GM19193 (cell line): ENCODE measurements around the gene ZGLP1.
A peak's percentile ranks its signal among the peaks of the same experiment; 100 is the strongest.

ENCODE experiments used
- POLR2A ChIP-seq: IDR thresholded peaks from 4 replicates; pipeline ENCODE4 v1.6.1; 2011; ENCODE audit not compliant: insufficient read depth, insufficient read length; ENCODE audit errors: extremely low read depth

The ZGLP1 gene

GRCh38 chr19:10332965-10333757 is 23.5 kb upstream of the ZGLP1 start, which contains the start of gene RAVER1:
Gene RAVER1, minus strand, starts transcription at chr19:10333529. Its CDS starts 22 bp downstream, at chr19:10333507.
- peak; percentile 94 for TF ChIP-seq POLR2A

GRCh38 chr19:10332158-10332964 is 22.7 kb upstream of the ZGLP1 start:
- TF ChIP-seq POLR2A = no peak

DNA sequence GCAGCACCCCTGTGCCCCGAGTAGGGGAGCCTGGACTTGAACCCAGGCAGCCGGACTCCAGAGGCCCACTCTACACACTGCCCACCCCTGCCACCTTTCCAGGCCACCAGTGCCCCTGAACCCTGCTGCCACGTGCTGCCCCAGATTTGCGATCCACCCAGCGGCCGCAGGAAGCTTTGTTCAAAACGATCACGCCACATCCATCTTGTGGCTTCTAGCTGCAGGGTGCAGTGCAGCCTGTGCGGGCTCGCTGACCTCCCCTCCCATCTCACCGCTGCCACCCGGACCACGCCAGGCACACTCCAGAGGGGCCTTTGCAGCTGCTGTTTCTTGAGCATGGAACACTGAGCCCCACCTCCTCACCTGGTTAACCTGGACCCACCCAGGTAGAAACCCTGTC is 19.9 kb upstream of the ZGLP1 start:
- TF ChIP-seq POLR2A = no peak

DNA sequence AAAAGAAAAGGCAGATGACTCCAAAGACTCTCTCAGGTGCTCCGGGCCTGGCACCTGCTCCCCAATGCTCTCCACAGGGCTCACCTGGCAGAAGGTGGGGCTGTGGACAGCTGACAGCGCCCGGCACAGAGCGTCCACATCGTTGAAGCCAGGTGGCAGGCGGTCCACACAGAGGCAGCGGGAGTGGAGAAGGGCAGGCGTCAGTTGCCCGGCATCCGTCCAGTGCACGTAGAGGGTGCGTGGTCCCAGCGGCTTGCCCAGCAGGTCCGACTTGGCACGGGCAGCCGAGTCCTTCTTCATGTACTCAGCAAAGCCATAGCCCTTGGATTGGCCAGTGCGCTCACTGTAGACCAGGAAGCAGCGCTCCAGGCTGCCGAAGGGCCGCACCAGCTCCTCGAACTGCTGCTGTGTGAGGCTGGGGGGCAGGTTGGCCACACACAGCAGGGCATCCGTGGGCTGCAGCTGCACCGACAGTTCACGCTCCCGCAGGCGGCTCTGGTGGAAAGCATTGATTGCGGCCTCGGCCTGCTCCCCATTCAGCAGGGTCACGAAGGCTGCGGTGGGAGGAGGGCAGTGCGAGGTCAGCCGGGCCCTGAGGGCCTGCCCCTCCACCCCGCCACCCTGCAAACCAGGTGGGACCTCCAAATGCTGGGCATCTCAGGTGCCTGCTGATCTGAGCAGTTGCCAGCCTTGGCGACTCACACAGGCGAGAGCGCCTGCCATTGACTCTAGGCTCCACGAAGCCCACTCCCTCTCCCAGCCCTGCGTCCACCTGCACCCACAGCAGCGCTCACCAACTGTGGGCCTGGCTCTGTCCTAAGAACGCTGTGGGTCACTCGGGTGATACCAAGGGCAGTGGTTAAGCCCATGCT is 19.2 kb upstream of the ZGLP1 start:
- no peak for TF ChIP-seq POLR2A

- TF ChIP-seq POLR2A = no peak
Measured at GRCh38 chr19:10327793-10328192, 18.2 kb upstream of the ZGLP1 start.

- no peak for TF ChIP-seq POLR2A
Measured at GRCh38 chr19:10325732-10326131, 16.1 kb upstream of the ZGLP1 start.

DNA sequence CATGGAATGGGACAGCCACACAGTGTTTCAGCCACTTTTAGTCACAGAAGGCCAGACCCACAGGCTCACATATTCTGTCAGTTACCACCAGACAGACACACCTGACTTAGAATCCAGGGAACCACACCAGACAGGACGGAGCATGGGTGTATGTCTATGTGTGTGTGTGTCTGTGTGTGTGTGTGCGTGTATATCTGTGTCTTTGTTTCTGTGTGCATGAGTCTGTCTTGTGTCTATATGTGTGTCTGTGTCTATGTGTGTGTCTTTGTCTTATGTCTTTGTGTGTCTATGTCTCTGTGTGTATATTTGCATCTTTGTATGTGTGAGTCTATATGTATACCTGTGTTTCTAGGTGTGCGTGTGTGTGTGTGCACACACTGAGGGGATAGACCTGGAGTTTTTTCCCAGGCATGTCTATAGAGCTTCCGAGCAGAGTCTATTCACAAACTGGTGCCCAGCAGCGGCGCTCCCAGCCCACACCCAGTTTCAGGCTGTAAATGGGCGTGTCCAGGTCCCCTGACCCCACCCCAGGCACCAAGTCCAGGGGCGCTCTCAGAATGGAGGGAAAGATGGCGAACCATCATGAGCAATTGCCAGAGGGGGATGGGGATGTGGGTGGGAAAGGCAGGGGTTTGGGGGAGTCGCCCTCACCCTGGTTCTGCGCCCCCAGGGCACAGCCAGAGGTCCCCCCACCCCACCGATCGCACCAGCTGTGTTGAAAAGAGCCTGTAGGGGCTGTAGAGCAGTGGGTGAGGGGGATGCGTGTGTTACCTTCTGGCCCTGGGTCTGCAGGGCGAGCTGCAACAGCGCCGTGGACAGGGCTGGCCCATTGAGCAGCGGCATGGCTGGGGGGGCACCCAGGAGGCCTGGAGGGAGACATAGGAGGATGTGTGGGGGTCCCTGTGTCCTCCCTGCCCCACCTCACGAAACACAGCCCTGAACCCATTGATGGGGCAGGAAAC is 12.5 kb upstream of the ZGLP1 start:
- TF ChIP-seq POLR2A = no peak

DNA sequence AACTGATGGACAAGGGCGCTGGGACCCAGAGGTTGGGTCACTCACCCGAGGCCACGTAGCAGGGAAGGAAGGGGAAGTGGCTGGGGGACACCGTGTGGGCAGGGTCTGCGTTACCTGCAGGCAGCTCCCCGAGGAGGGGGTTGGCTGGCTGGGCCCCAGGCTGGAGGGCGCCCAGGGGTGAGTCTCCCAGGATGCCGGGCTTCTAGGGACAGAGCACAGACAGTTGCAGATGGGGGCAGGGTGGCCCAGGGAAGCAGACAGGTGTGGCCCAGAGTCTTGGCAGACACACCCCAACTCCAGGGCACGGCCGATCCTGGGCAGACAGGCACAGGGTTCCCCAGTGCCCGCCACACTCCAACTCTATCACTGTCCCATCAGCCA is 11.8 kb upstream of the ZGLP1 start:
- no peak for TF ChIP-seq POLR2A

- TF ChIP-seq POLR2A = no peak
Measured at GRCh38 chr19:10320602-10321416, 11.2 kb upstream of the ZGLP1 start.

- TF ChIP-seq POLR2A = no peak
Measured at GRCh38 chr19:10318807-10319682, 9.4 kb upstream of the ZGLP1 start.

DNA sequence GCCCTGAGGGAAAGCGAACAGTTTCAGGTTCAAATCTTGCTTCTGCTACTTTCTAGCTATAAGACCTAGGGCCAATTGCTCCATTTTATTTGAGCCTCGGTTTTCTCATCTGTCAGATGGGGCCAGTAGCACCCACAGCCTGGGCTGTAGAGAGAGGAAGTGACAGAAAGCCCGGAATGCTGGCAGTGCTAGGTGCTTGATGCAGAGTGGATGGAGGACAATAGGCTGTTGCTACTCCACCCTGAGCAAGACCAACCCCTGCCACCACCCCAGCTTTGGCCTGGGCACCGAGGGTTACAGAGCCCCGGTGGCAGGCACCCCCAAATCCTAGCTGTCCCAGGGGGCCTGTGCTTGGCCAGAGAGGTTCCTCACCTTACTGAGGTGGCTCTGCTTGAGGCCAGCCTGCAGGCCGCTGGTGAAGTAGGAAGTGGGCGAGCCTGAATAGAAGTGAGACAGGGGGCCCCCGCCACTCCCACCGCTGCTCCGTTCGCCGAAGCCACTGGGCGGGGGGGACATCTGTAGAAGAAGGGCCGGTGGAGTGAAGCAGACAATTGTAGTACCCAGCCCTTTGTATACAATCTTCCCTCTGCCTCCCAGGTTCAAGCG is 8.3 kb upstream of the ZGLP1 start:
- TF ChIP-seq POLR2A = no peak
